ENCODE data around the gene BRSK2. TPM values are rescaled to one million over a fixed set of nuclear protein-coding genes. Genes with fewer than 3 reads are reported as not detected.
A peak's percentile ranks its signal among the peaks of the same experiment; 100 is the strongest.
"Not testable (repeated sequence)": the region's sequence is repeated elsewhere in the genome, so short reads cannot be mapped to it uniquely, and the experiment has no call there.

Gene BRSK2
- 1.7 TPM for total RNA-seq

DNA sequence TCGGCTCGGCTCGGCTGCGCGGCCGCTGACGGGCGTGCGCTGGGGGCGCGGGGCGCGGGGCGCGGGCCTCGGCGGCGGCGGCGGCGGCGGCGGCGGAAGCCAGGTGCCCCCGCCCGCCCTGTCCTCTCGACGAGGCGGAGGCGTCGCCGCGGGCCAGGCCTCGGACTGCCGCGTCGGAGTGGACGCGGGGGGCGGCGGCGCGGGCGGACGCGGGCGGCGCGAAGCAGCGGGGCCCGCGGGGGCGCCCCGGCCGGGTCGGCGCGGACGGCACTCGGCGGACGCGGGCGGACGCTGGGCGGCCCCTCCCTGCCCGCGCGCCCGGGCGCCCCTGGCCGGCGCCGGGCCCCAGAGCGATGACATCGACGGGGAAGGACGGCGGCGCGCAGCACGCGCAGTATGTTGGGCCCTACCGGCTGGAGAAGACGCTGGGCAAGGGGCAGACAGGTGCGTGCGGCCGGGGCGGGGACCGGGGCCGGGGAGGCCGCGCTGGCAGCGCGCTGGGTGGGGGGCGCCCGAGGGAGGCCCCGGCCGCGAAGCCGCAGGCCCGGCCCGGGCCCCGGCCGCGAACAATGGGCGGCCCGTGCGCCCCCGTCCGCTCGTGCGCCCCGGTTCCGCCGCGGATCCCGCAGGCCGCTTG, at the start of gene BRSK2:
TSS of gene BRSK2 (plus strand) at position 3 of the 637 bp plus-strand sequence. CDS start at position 354, 351 bp downstream.
- no peak for DNase-seq (ENCODE audit: low spot score)

DNA sequence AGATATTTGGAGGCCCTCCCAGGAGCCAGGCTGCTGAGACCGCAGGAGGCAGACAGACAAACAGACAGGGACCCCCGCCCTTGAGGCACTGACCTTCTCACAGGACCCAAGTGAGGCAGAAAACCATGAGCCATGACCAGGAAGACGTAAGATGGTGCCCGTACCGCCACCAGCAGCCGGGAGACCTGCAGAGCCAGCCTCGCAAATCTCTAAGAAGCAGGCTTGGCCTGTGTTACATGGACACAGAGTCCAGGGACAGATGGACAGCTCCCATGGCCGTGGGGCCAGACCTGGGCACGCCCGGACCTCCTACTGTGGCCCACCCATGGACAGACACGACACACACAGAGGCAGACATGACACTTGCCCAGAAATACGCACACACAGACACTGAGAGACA, 49.6 kb upstream of the BRSK2 start:
- peak; percentile 40 for DNase-seq (ENCODE audit: low spot score)

DNA sequence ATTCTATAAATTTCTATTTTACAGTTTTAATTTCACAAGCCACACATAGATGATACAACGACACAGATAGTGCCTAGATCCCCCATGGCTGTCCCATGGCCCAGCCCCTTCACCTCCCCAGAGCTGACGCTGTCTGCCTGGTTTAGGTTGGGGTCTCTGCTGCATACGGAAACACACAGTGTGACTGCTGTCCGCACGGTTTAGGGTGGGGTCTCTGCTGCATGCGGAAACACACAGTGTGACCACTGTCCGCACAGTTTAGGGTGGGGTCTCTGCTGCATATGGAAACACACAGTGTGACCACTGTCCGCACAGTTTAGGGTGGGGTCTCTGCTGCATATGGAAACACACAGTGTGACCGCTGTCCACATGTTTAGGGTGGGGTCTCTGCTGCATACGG, 48.5 kb upstream of the BRSK2 start:
- not testable (repeated sequence) for DNase-seq (ENCODE audit: low spot score)

DNA sequence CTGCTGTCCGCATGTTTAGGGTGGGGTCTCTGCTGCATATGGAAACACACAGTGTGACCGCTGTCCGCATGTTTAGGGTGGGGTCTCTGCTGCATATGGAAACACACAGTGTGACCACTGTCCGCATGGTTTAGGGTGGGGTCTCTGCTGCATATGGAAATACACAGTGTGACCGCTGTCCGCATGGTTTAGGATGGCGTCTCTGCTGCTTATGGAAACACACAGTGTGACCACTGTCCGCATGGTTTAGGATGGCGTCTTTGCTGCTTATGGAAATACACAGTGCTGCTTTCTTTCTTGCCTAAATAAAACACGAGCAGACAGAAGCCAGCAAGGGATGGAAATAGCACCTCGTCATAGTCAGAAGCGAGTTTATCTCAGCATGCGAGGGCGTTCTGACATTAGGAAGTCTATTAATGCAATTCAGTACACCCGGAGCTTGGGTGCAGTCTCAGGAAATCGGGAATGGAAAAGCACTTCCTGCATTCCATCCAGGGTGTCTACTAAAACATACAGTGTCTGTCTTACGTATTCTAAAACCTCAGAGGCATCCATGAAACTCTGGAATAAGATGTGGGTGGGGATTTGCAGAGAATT, 47.7 kb upstream of the BRSK2 start:
- no peak for DNase-seq (ENCODE audit: low spot score)

DNA sequence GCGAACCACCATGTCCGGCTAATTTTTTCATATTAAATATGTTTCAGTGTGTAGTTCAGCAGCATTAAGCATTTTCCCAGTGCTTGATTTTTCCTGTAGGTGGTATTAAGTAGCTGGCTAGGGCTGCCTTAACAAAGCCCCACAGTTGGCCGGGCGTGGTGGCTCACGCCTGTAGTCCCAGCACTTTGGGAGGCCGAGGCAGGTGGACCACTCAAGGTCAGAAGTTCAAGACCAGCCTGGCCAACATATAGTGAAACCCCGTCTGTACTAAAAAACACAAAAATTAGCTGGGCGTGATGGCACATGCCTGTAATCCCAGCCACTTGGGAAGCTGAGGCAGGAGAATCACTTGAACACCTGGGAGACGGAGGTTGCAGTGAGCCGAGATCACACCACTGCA, 46.8 kb upstream of the BRSK2 start:
- peak; percentile 29 for DNase-seq (ENCODE audit: low spot score)

DNA sequence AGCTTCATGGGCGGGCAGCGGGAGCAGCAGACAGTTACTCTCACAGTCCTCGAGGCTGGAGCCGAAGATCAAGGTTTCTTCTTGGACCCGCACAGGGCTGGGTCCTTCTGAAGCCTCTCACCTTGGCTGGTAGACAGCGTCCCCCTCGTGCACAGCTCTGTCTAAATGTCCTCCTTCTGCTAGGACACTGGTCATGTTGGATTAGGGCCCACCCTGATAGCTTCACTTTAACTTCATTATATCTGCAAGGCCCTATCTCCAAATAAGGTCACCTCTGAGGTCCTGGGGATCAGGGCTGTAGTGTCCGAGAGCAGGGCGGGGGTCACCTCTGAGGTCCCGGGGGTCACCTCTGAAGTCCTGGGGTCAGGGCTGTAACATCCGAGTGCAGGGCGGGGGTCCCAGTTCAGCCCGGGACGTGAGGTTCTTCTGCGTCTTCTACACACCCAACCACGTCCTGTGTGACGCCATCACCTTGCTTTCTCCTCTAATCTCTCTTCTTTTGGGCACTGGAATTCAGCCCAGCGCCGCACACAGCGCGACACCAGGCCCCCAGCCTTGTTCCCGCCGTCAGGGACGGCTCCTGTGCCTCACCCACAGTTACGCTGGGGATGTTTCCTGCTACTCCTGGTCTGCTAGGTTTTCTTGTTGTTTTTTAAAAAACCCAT, 46.2 kb upstream of the BRSK2 start:
- DNase-seq (ENCODE audit: low spot score) = peak; percentile 37

DNA sequence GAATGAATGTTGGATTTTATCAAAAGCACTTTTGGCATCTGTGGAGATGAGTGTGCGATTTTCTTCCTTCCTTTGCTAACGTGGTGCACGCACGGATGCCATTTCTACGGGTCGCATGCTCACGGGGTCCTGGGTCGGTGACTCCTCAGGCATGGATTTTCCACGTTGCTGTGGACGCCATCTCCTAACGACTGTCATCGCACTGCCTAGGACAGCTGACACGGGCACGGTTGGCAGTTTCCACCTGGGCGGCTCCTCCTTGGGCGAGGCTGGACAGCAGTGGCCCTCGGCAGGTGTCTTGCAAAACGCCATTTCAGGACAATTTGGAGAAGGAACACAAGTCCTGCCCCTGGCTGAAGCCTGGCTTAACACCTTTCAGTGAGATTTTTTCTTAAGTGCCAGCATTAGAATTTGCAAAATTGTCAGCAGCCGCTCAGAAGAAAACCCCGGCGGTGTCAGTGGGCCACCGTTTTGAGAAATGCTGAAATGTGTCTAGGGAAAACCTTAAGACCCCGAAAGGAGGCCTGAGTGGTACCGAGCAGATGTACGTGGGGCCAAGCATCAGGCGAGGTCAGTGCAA, 45.6 kb upstream of the BRSK2 start:
- no peak for DNase-seq (ENCODE audit: low spot score)

DNA sequence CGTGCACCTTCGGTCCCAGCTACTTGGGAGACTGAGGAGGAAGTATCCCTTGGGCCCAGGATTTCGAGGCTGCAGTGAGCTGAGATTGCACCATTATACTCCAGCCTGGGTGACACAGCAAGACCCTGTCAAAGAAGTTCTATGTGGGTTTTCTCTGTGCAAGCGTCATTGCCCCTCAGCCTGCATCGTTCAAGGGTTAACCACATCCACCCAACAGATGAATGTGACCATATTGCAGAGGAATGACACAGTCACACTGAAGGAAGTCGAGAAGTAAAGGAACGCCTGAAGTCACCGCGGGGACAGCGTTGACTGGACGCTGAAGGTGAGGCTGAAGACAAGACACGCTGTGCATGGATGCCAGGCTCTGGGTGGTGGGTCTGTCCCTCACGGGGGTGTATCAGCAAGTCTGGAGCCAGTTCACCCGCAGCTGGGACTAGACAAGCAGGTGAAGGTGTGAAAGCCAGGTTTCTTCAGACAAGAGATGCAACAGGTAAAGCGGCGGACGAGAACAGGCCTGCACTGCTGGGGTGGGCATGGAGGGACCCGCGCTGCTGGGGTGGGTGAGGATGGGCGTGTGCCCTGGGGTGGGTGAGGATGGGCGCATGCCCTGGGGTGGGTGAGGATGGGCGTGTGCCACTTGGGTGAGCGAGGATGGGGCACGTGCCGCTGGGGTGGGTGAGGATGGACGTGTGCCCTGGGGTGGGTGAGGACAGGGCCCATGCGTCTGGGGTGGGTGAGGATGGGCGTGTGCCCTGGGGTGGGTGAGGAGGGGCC, 43.8 kb upstream of the BRSK2 start:
- peak; percentile 38 for DNase-seq (ENCODE audit: low spot score)

DNA sequence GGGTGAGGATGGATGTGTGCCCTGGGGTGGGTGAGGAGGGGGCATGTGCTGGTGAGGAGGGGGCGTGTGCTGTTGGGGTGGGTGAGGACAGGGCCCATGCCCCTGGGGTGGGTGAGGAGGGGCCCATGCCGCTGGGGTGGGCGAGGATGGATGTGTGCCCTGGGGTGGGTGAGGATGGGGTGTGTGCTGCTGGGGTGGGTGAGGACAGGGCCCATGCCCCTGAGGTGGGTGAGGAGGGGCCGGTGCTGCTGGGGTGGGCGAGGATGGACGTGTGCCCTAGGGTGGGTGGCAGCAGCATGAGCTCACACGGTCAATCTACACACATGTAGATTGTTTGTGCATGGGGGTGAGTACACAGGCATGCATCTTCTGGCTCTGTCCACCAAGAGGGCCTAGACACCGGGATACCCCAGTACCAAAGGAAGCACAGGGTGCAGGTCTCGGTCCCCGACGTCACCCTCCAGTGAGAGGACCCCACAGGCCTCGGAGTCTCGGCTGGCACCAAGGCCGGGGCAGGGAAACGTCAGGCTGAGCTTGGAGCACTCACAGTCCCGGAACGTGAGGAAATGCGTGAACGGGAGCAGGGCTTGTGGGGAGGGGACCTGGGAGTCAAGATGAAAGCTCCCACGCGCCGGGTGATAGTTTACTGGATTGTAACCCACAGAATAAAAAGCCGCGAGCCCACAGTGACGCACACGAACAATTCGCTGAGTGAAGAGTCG, 42.9 kb upstream of the BRSK2 start:
- peak; percentile 41 for DNase-seq (ENCODE audit: low spot score)

DNA sequence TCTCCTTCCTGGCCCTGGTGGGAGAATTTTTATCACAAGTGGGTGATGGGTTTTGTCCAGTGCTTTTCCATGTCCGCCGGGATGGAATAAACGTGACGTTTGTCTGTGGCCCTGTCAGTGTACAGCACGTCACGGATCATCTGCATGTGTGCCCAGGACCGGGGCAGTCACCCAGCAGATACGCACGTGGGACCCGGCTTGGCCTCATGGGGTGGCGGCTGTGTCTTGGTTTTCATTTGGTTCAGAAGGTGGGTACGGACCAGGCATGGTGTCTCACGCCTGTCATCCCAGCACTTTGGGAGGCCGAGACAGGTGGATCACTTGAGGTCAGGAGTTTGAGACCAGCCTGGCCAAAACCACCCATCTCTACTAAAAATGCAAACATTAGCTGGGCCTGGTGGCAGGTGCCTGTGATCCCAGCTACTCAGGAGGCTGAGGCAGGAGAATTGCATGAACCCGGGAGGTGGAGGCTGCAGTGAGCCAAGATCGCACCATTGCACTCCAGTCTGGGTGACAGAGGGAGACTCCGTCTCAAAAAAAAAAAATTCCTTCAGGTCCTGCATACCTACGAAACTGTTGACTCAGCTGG, 42.2 kb upstream of the BRSK2 start:
- not testable (repeated sequence) for DNase-seq (ENCODE audit: low spot score)

DNA sequence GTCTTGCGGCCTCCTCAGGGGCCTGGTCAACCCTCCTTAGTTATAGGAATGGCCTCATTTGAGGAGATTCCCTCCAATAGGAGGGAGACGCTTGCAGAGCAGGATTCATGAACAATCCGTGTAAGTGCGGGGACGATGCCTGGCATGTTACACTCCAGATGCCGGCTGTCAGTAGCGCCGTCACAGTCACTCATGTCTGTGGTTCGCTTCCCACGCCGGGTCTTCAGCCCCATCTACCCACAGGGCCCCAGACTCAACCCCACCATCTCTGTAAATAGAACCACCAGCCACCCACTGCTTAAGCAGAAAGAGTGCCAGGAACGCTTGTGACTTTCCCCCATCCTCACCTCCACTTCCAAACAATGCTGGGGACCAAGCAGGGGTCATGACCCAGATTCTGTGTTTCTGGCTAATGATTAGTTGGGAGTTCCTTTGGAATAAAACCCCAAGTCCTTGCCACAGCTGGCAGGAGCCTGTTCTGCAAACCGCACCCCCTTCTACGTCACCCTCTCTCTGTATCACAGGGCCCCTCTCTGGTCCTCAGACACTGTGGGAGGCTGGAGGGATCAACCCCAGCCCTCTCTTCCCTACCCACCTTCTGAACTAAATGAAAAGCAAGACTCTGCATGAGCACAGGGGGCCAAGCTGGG, 41.5 kb upstream of the BRSK2 start:
- DNase-seq (ENCODE audit: low spot score) = no peak

DNA sequence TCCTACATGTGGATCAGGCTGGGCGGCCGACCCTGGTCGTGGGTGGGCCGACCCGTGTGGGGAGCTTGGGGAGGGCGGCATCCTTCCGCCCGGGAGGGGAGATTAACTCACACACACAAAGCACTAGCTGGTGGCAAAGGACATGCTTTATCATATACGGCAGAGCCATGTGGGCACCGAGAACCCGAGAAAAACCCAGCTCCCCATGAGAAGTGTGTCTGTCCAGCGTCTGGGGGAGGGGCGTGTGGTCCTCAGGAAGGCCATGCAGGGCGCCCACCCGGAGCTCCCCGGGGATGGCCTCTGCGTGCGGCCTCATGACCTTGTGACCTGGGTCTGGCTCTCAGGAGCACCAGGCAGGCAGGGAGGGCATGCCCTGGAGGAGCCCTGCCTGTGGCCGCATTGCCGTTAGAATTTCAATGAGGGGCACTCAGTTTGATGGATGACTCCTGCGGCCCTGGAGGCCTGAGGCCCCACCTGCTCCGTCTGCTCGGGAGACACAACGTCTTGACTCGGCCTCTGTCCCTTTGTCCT, 40.9 kb upstream of the BRSK2 start:
- no peak for DNase-seq (ENCODE audit: low spot score)

DNA sequence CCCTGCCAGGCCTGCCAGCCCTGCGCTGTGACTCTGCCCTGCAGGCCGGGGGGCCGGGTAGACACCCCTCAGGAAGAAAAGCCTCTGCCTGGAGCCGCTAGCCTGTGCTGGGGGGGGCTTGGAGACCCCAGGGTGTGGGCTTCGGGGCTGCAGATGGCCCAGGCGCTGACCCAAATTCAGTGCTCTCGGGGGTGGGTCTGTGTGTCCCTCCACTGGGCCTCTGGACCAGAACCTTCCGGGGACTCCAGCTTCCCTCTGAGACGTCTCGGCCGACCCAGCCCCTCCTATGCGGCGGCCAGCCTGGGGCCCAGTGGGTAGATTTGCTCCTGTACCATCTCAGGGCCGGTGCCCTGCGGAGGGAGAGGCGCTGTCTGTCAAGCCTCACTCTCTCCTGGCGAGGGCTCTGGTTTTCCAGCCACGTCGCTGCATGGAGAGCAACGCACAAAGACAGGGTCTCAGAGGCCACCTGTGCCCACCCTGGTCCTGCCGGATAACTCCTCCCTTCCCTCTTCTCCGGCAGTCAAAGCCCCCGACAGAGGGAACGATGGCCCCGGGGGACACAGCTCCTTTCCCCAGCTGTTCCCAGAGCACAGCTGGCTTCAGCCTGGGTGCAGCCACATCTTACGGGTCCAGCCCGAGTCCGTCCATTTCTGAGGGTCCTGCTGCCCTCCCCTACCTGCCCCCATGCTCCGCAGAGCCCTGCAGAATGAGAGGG, 40.2 kb upstream of the BRSK2 start:
- no peak for DNase-seq (ENCODE audit: low spot score)

DNA sequence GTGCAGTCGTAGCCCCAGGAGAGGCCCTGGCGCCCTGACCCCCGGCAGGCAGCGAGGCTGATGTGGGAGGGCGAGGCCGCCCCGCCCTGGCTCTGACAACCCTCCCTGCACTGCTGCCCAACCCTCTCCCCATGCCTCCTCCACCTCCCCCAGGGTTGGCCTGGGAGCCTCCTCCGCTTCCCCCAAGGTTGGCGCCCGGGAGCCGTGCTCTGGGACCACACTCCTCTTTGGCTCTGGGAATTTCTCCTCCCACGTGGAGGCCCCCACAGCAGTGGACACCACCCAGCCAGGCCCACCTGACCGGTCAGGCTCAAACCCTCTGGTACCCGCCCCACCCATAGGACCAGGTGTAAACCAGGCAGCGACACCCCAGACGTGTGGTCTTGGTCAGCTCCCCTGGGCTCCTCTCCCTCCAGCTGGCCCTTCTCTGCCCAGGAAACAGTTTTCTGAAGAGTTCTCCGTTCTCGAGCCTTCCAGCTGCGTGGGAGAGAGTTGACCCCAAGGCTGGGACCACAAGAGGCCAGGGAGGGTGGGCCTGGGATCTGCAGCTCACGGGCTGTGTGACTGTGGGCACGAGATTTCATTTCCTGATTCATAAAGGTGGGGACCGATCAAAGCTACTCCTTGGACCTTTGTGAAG, 39.5 kb upstream of the BRSK2 start:
- no peak for DNase-seq (ENCODE audit: low spot score)

DNA sequence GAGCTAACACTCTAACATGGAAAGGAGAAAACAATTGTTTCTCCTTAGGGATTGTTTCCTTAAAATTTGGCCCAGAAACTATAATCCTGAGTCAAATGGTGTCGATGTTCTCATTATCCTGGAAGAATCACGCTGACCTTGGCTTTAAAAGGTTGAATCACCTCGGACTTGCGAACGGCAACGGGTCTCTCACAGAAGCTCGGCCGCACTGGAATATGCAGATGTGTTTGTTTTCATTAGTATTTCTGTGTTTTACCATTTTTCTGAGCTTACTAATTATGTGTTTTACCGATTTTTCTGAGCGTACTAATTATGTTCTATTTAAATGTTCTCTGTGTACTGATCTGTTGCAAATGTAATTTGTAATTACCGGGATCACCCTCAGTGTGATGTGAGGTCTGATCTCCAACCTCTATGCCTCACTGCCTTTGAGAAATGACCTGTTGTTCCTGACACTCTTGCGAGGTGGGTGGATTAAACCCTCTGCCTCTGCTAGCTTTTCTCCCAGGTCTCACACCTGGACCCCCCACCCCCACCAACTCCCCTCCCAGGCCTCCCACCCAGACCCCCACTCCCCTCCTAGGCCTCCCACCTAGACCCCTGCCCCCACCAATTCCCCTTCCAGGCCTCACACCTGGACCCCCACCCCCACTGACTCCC, 38.3 kb upstream of the BRSK2 start:
- no peak for DNase-seq (ENCODE audit: low spot score)

DNA sequence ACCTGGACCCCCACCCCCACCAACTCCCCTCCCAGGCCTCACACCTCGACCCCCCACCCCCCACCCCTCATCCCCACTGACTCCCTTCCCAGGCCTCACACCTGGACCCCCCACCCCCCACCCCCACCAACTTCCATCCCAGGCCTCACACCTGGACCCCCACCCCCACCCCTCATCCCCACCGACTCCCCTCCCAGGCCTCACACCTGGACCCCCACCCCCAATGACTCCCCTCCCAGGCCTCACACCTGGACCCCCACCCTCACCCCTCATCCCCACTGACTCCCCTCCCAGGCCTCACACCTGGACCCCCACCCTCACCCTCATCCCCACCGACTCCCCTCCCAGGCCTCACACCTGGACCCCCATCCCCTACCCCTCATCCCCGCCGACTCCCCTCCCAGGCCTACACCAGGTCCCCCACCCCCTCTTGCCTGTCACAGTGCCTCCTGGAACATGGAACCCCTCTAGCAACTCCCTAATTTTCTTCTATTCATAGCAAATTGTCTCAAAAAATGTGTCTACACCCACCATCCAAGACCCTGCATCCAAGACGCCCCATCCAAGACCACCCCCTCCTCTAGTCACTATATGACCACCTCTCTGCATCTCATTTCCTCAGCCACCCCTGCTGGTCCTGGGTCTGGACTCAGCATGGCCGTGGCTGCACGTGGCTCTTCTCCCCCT, 36.9 kb upstream of the BRSK2 start:
- no peak for DNase-seq (ENCODE audit: low spot score)

DNA sequence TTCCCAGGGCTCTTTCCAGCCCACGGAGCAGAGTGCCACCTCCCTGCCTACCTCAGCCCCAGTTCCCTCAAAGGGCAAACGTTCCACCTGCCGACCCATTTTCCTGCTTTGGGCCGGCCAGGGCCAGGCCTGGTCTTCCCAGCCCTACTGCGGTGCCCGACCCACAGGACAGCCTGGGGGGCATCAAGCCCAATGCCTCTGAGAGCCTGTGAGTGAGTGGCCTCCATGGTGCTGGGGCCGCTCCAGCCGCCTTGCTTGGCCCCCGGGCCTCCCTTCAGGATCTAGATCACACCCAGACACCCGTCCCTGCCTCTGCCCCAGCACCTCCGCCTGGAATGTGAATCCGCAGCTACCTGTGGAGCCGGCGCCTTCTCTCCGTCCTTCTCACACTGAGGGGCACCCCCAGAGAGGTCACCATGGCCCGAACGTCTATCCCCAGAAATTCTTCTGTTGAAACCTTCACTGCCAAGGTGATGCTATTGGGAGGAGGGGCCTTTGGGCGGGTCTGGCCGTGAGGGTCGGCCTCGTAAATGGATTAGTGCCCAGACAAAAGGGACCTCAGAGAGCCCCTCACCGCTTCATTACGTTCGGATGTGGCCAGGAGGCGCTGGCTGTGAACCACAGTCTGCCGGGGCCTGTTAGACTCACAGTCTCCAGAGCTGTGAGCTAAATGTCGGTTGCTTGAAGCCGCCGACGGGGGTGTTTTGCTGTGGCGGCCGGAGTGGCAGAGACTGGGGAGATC, 36.2 kb upstream of the BRSK2 start:
- no peak for DNase-seq (ENCODE audit: low spot score)

Measured in ureter (tissue), 1 donor.